ENCODE measurements around the gene NUDT13.

NUDT13 gene

GRCh38 chr10:73110345-73110849 is at the start of gene NUDT13:
Gene NUDT13, plus strand, starts transcription at chr10:73110455. Its CDS starts 3,911 bp downstream, at chr10:73114366.
- peak; percentile 76 for DNase-seq

GRCh38 chr10:73060738-73061635 is 49.3 kb upstream of the NUDT13 start:
- peak; percentile 63 for DNase-seq

- no peak for DNase-seq
Measured at GRCh38 chr10:73061743-73062142, 48.5 kb upstream of the NUDT13 start.

- DNase-seq: no peak
Measured at GRCh38 chr10:73065441-73065840, 44.8 kb upstream of the NUDT13 start.

GRCh38 chr10:73073627-73074026 is 36.6 kb upstream of the NUDT13 start:
- no peak for DNase-seq

- no peak for DNase-seq
Measured at GRCh38 chr10:73075829-73076228, 34.4 kb upstream of the NUDT13 start.

- no peak for DNase-seq
Measured at GRCh38 chr10:73076360-73077183, 33.7 kb upstream of the NUDT13 start.

GRCh38 chr10:73079779-73080541 is 30.3 kb upstream of the NUDT13 start:
- no peak for DNase-seq

- no peak for DNase-seq
Measured at GRCh38 chr10:73083221-73083620, 27.0 kb upstream of the NUDT13 start.

GRCh38 chr10:73084209-73084608 is 26.0 kb upstream of the NUDT13 start:
- DNase-seq: no peak

- DNase-seq: no peak
Measured at GRCh38 chr10:73086816-73087215, 23.4 kb upstream of the NUDT13 start.

- no peak for DNase-seq
Measured at GRCh38 chr10:73088304-73088703, 22.0 kb upstream of the NUDT13 start.

- no peak for DNase-seq
Measured at GRCh38 chr10:73092830-73093229, 17.4 kb upstream of the NUDT13 start.

GRCh38 chr10:73093922-73094850 is 16.1 kb upstream of the NUDT13 start:
- no peak for DNase-seq

- no peak for DNase-seq
Measured at GRCh38 chr10:73094986-73095480, 15.2 kb upstream of the NUDT13 start.

- DNase-seq: peak; percentile 61
Measured at GRCh38 chr10:73095481-73096021, 14.7 kb upstream of the NUDT13 start.

GRCh38 chr10:73096041-73096448 is 14.2 kb upstream of the NUDT13 start:
- peak; percentile 73 for DNase-seq

GRCh38 chr10:73096449-73097304 is 13.6 kb upstream of the NUDT13 start, which contains the start of gene P4HA1:
Gene P4HA1, minus strand, starts transcription at chr10:73096866. Its CDS starts 21,983 bp downstream, at chr10:73074883.
- peak; percentile 99 for DNase-seq

GRCh38 chr10:73097305-73097670 is 13.0 kb upstream of the NUDT13 start:
- no peak for DNase-seq

GRCh38 chr10:73099141-73099540 is 11.1 kb upstream of the NUDT13 start:
- DNase-seq: no peak
